Ovary (tissue), 3 donors: ENCODE results near the gene PRELID2.

Source experiments
- CTCF ChIP-seq, 3 donors: fragments of 450-650 bp in 2 of 3; fragments of 200-600 bp in 1 of 3; IDR thresholded peaks; one replicate each; pipeline versions ENCODE4 v1.5.1 to v1.8.0; 2016 to 2022; ENCODE audit warnings: antibody characterized with exemption in 3 of 3, mild to moderate bottlenecking in 1 of 3
- POLR2A ChIP-seq: fragments of 450-650 bp; IDR thresholded peaks from one replicate; pipeline ENCODE4 v1.6.1; 2017; ENCODE audit warnings: antibody characterized with exemption, mild to moderate bottlenecking, moderate library complexity
- donor health status: DM: no; HTN: no; CAD: no.

DNA sequence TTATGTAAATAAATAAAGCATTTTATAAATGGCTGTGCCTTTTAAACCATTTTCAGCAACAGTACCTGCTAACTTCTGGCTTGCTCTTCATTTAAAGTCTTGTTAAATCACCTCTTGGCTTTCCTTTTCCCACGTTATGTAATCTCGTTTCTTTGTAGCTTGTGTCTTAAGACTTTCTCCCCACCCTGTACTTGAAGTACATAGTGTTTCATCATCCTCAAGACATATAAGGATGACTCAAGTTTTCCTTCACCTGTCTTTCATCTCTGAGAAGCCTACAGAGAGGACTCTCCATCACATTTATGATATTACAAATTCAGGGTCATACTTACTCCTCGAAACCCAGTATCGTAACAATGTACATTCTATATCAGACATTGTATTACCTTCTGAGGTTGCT, 33.9 kb downstream of the PRELID2 start:
- no peak for TF ChIP-seq POLR2A
- TF ChIP-seq CTCF (IDR thresholded peaks at IDR 0.05): no peak
